HFFc6 (cell line): Measurements from ENCODE around the gene ENTHD1. TPM values are rescaled to one million over a fixed set of nuclear protein-coding genes. Genes with fewer than 3 reads are reported as not detected.

Experiments
- DNase-seq: peaks from one replicate; pipeline ENCODE4 v3.0.0-alpha.2; 2018
- H3K27ac Mint-ChIP-seq: 2 replicates; pipeline ENCODE4 v1.8.0; 2020; ENCODE audit warnings: mild to moderate bottlenecking, mixed read lengths
- H3K27me3 Mint-ChIP-seq: 2 replicates; pipeline ENCODE4 v1.8.0; 2021; ENCODE audit warnings: mild to moderate bottlenecking, moderate library complexity, mixed read lengths; ENCODE audit not compliant: insufficient read depth
- H3K36me3 Mint-ChIP-seq: 2 replicates; pipeline ENCODE4 v1.8.0; 2021; ENCODE audit warnings: low read depth, mixed read lengths
- H3K4me1 Mint-ChIP-seq: 2 replicates; pipeline ENCODE4 v1.8.0; 2020; ENCODE audit warnings: low read depth, mixed read lengths
- H3K4me3 Mint-ChIP-seq: 2 replicates; pipeline ENCODE4 v1.8.0; 2020; ENCODE audit warnings: mild to moderate bottlenecking, moderate library complexity, mixed read lengths
- H3K9me3 Mint-ChIP-seq: 2 replicates; pipeline ENCODE4 v1.8.0; 2020; ENCODE audit warnings: mild to moderate bottlenecking, mixed read lengths
- total RNA-seq, 6 experiments: library from RNA; stranded (reverse); fragmentation: NEBNext Ultra II Directional; extraction: Animal tissue kit (Norgen Biotek cat#: 25700); gene quantifications; 2 replicates in 1 of 6; 3 replicates in 5 of 6; pipeline ENCODE4 v1.2.3, GENCODE V29; 2021
- TF ChIP-seq, protein P1 (sequence below): fragments of 200-600 bp; sonication (generic); IDR thresholded peaks from 2 replicates; pipeline ENCODE4 v1.5.0; 2021; ENCODE audit warnings: antibody characterized with exemption, mild to moderate bottlenecking

Gene ENTHD1
- total RNA-seq, 6 experiments from 2014 or later = not detected

DNA sequence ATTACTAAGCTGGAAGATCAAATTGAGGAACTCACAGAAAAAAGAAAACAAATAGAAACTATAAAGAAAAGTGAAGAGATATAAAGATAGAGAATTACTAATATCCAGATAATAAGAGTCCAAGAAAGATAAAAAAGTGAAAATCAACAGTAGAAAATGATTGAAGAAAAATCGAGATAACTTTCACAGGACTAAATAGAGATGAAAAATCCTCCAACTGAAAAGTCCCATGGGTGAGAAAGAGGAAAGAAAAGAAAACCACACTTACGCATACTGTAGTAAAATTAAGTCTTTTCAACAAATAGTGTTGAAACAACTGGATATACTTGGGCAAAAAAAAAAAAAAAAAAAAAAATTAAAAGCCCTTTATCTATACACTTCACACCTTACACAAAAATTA is 60.0 kb downstream of the ENTHD1 start:
- Mint-ChIP-seq H3K9me3 (no peaks in the 10 kb centered on the region), H3K27me3 (peaks cover 15% of the 10 kb centered on the region), H3K27ac (no peak overlapping the region), H3K4me3 (no peak overlapping the region), H3K36me3 (no peaks in the 10 kb centered on the region), H3K4me1 (no peaks in the 10 kb centered on the region)
- TF ChIP-seq, protein P1, sequence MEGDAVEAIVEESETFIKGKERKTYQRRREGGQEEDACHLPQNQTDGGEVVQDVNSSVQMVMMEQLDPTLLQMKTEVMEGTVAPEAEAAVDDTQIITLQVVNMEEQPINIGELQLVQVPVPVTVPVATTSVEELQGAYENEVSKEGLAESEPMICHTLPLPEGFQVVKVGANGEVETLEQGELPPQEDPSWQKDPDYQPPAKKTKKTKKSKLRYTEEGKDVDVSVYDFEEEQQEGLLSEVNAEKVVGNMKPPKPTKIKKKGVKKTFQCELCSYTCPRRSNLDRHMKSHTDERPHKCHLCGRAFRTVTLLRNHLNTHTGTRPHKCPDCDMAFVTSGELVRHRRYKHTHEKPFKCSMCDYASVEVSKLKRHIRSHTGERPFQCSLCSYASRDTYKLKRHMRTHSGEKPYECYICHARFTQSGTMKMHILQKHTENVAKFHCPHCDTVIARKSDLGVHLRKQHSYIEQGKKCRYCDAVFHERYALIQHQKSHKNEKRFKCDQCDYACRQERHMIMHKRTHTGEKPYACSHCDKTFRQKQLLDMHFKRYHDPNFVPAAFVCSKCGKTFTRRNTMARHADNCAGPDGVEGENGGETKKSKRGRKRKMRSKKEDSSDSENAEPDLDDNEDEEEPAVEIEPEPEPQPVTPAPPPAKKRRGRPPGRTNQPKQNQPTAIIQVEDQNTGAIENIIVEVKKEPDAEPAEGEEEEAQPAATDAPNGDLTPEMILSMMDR = no peak
- no peak for DNase-seq

GRCh38 chr22:39833093-39833492 is 60.5 kb downstream of the ENTHD1 start:
- Mint-ChIP-seq H3K9me3 (no peaks in the 10 kb centered on the region), H3K36me3 (no peaks in the 10 kb centered on the region), H3K27ac (no peak overlapping the region), H3K27me3 (peaks cover 15% of the 10 kb centered on the region), H3K4me1 (no peaks in the 10 kb centered on the region), H3K4me3 (no peak overlapping the region)
- DNase-seq = no peak
- TF ChIP-seq, protein P1 = no peak

- Mint-ChIP-seq H3K27me3 (peaks cover 15% of the 10 kb centered on the region), H3K9me3 (no peaks in the 10 kb centered on the region), H3K4me3 (no peak overlapping the region), H3K27ac (no peak overlapping the region), H3K4me1 (no peaks in the 10 kb centered on the region), H3K36me3 (no peaks in the 10 kb centered on the region)
- TF ChIP-seq, protein P1 = no peak
- DNase-seq = no peak
These were observed 60.9 kb downstream of the ENTHD1 start for GRCh38 chr22:39832627-39833074.

DNA sequence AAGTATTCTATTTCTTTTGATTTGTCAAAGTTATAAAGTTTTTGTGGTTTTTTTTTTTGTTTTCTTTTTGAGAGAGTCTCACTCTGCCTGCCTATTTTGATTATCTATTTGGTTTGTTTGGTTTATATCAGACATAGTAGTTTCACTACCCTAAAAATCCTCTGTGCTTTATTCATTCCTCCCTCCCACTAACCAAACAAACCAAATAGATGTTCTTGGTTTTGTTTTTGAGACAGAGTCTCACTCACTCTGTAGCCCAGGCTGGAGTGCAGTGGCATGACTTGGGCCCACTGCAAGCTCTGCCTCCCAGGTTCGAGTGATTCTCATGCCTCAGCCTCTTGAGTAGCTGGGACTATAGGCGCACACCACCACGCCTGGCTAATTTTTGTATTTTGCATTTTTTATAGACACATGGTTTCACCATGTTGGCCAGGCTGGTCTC is 67.9 kb downstream of the ENTHD1 start:
- Mint-ChIP-seq H3K36me3 (no peaks in the 10 kb centered on the region), H3K4me3 (no peak overlapping the region), H3K27ac (no peak overlapping the region), H3K4me1 (peaks cover 5% of the 10 kb centered on the region), H3K9me3 (no peaks in the 10 kb centered on the region), H3K27me3 (peaks cover 6% of the 10 kb centered on the region)
- TF ChIP-seq, protein P1 = no peak
- DNase-seq = no peak

GRCh38 chr22:39821008-39821407 is 72.6 kb downstream of the ENTHD1 start:
- Mint-ChIP-seq H3K9me3 (no peaks in the 10 kb centered on the region), H3K4me3 (no peak overlapping the region), H3K27ac (no peak overlapping the region), H3K27me3 (peaks cover 4% of the 10 kb centered on the region; the same call in 1 of the 2 replicates), H3K4me1 (peaks cover 35% of the 10 kb centered on the region), H3K36me3 (no peaks in the 10 kb centered on the region)
- TF ChIP-seq, protein P1 = no peak
- no peak for DNase-seq

- H3K9me3 Mint-ChIP-seq = no peaks in the 10 kb centered on the region
- TF ChIP-seq, protein P1 = no peak
- H3K36me3 Mint-ChIP-seq = no peaks in the 10 kb centered on the region
- H3K27ac Mint-ChIP-seq = peak overlapping the region; percentile 34
- H3K4me3 Mint-ChIP-seq = peak overlapping the region; percentile 11; the same call in 1 of the 2 replicates
- H3K4me1 Mint-ChIP-seq = peaks cover 35% of the 10 kb centered on the region
- peaks cover 4% of the 10 kb centered on the region; the same call in 1 of the 2 replicates for H3K27me3 Mint-ChIP-seq
- peak; percentile 75 for DNase-seq
These were observed 73.3 kb downstream of the ENTHD1 start for GRCh38 chr22:39820256-39820655.
